ENCODE measurements around the gene FBXW7. TPM values are rescaled to one million over a fixed set of nuclear protein-coding genes. Genes with fewer than 3 reads are reported as not detected.

Gene FBXW7
- total and polyA plus RNA-seq, 2 of the 8 experiments (the other 6 are each of a cell fraction or from before 2014, with no cell fraction given) = 6.0 to 26.7 TPM

- TF ChIP-seq, protein P1, sequence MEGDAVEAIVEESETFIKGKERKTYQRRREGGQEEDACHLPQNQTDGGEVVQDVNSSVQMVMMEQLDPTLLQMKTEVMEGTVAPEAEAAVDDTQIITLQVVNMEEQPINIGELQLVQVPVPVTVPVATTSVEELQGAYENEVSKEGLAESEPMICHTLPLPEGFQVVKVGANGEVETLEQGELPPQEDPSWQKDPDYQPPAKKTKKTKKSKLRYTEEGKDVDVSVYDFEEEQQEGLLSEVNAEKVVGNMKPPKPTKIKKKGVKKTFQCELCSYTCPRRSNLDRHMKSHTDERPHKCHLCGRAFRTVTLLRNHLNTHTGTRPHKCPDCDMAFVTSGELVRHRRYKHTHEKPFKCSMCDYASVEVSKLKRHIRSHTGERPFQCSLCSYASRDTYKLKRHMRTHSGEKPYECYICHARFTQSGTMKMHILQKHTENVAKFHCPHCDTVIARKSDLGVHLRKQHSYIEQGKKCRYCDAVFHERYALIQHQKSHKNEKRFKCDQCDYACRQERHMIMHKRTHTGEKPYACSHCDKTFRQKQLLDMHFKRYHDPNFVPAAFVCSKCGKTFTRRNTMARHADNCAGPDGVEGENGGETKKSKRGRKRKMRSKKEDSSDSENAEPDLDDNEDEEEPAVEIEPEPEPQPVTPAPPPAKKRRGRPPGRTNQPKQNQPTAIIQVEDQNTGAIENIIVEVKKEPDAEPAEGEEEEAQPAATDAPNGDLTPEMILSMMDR (IDR thresholded peaks at IDR 0.05; ENCODE audit: control extremely low read depth in 1 of 3, insufficient read depth in 1 of 3, low read depth in 1 of 3, low read length in 3 of 3) = no peak
- no peak for TF ChIP-seq MAX (IDR thresholded peaks at IDR 0.05)
- no peak for TF ChIP-seq KDM4A (IDR thresholded peaks at IDR 0.05; ENCODE audit: low read depth, low read length, severe bottlenecking)
Observed at GRCh38 chr4:152368001-152368400, 167.9 kb downstream of the FBXW7 start (continued).
